Lower lobe of right lung (tissue), 2 donors: Measurements from ENCODE around the gene ADAM15. TPM values are rescaled to one million over a fixed set of nuclear protein-coding genes. Genes with fewer than 3 reads are reported as not detected.

Experiments
- ATAC-seq, 2 donors: fragments of 200-7000 bp; cut with Tn5 transposase; one replicate each; pipeline ENCODE4 v1.9.1; 2020 to 2022; ENCODE audit warnings: mild to moderate bottlenecking in 2 of 2, moderate library complexity in 2 of 2
- DNase-seq: peaks from one replicate; pipeline ENCODE4 v3.0.0-alpha.2; 2020
- H3K27ac ChIP-seq: fragments of 200-600 bp; one replicate; pipeline ENCODE4 v1.8.0; 2022
- H3K27me3 ChIP-seq: fragments of 200-600 bp; one replicate; pipeline ENCODE4 v1.8.0; 2022; ENCODE audit warnings: low read depth
- H3K36me3 ChIP-seq: fragments of 200-600 bp; one replicate; pipeline ENCODE4 v1.8.0; 2022; ENCODE audit warnings: mild to moderate bottlenecking
- H3K4me1 ChIP-seq: fragments of 200-600 bp; one replicate; pipeline ENCODE4 v1.8.0; 2022
- H3K4me3 ChIP-seq: fragments of 200-600 bp; one replicate; pipeline ENCODE4 v1.8.0; 2022; ENCODE audit warnings: mild to moderate bottlenecking
- H3K9me3 ChIP-seq: fragments of 200-600 bp; one replicate; pipeline ENCODE4 v1.8.0; 2022
- CTCF ChIP-seq: fragments of 200-600 bp; IDR thresholded peaks from one replicate; pipeline ENCODE4 v1.8.0; 2022; ENCODE audit warnings: antibody characterized with exemption, mild to moderate bottlenecking
- intact Hi-C: fragments of 100-400 bp; cut with DNase I; formaldehyde crosslinking; loops from one replicate; pipeline ENCODE4 v1.11.0; 2022
- total RNA-seq: library from RNA; stranded (reverse); fragmentation: NEBNext Ultra II Directional; extraction: Animal tissue kit (Norgen Biotek cat#: 25700); gene quantifications from one replicate; pipeline ENCODE4 v1.2.1, GENCODE V29; 2021
- donor health status: DM: no; HTN: yes; CAD: no; lungs with severe emphysema.

Gene ADAM15
- total RNA-seq, 1 donor from 2014 or later, result 121 TPM

- Histone ChIP-seq H3K27ac (no peak overlapping the region), H3K36me3 (no peaks in the 10 kb centered on the region), H3K27me3 (no peaks in the 10 kb centered on the region), H3K9me3 (no peaks in the 10 kb centered on the region), H3K4me3 (no peak overlapping the region), H3K4me1 (peaks cover 25% of the 10 kb centered on the region)
- ATAC-seq, result no peak
- intact Hi-C loops, result no loop called here
- TF ChIP-seq CTCF, result no peak
- no peak for DNase-seq
Observed at GRCh38 chr1:155043301-155043702, 7.8 kb upstream of the ADAM15 start.

- DNase-seq (no peak), ATAC-seq (no peak)
- Histone ChIP-seq H3K9me3 (no peaks in the 10 kb centered on the region), H3K36me3 (no peaks in the 10 kb centered on the region), H3K4me1 (peaks cover 20% of the 10 kb centered on the region), H3K4me3 (no peak overlapping the region), H3K27me3 (no peaks in the 10 kb centered on the region), H3K27ac (no peak overlapping the region)
- intact Hi-C loops, result no loop called here
- no peak for TF ChIP-seq CTCF
Observed at GRCh38 chr1:155043793-155044192, 7.3 kb upstream of the ADAM15 start.

GRCh38 chr1:155044365-155044764 is 6.8 kb upstream of the ADAM15 start:
- Histone ChIP-seq H3K27ac (peak overlapping the region; percentile 49), H3K4me1 (peaks cover 15% of the 10 kb centered on the region), H3K4me3 (no peak overlapping the region), H3K9me3 (no peaks in the 10 kb centered on the region), H3K27me3 (no peaks in the 10 kb centered on the region), H3K36me3 (no peaks in the 10 kb centered on the region)
- ATAC-seq (no peak), DNase-seq (no peak)
- intact Hi-C loops, result no loop called here
- no peak for TF ChIP-seq CTCF

- DNase-seq (peak; percentile 90), ATAC-seq (peak; percentile 95 to 96)
- Histone ChIP-seq H3K9me3 (no peaks in the 10 kb centered on the region), H3K4me1 (peaks cover 22% of the 10 kb centered on the region), H3K4me3 (no peak overlapping the region), H3K36me3 (no peaks in the 10 kb centered on the region), H3K27ac (peak overlapping the region; percentile 49), H3K27me3 (no peaks in the 10 kb centered on the region)
- peak; percentile 82 for TF ChIP-seq CTCF
- intact Hi-C loops, result no loop called here
Observed at GRCh38 chr1:155044812-155045657, 6.1 kb upstream of the ADAM15 start.

GRCh38 chr1:155048449-155049334 is 2.4 kb upstream of the ADAM15 start:
- intact Hi-C loops, result no loop called here
- Histone ChIP-seq H3K27me3 (no peaks in the 10 kb centered on the region), H3K36me3 (peaks cover 6% of the 10 kb centered on the region), H3K27ac (no peak overlapping the region), H3K9me3 (no peaks in the 10 kb centered on the region), H3K4me3 (no peak overlapping the region), H3K4me1 (peaks cover 43% of the 10 kb centered on the region)
- no peak for TF ChIP-seq CTCF
- no peak for DNase-seq
- ATAC-seq, result no peak
